DMS79 treated with DMSO at 0.1 percent for 48 hours (cell line): ENCODE measurements around the gene RGSL1.

Source experiments
- DNase-seq: peaks from one replicate; lab custom pipeline; 2025; lab: John Stamatoyannopoulos, UW

Gene RGSL1

GRCh38 chr1:182588500-182589396, 138.8 kb downstream of the RGSL1 start, which contains the start of gene RNASEL:
Gene RNASEL, minus strand, starts transcription at chr1:182589256. Its CDS starts 2,450 bp downstream, at chr1:182586806.
- DNase-seq = peak; percentile 66

- DNase-seq = no peak
Measured at GRCh38 chr1:182589520-182589919, 139.6 kb downstream of the RGSL1 start.

DNA sequence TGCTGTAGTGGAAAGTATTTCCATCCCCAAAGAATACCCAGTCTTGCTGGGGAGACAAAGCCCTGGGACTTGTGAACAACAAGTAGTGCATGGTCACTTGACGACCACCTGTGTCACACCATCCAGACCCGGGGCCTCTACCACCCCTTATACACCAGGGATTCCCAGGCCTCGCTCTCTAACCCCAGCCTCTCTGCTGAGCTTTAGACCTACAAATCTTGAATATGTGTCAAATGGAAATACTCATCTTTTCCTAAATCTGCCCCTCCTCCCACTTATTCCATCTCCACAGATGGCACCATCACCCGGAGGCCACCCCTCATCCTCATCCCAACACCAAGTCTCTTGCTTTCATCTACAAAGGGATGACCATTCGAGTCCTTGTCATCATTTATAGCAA, 140.0 kb downstream of the RGSL1 start:
- no peak for DNase-seq

- DNase-seq = peak; percentile 32
Measured at GRCh38 chr1:182595641-182596240, 145.8 kb downstream of the RGSL1 start.

DNA sequence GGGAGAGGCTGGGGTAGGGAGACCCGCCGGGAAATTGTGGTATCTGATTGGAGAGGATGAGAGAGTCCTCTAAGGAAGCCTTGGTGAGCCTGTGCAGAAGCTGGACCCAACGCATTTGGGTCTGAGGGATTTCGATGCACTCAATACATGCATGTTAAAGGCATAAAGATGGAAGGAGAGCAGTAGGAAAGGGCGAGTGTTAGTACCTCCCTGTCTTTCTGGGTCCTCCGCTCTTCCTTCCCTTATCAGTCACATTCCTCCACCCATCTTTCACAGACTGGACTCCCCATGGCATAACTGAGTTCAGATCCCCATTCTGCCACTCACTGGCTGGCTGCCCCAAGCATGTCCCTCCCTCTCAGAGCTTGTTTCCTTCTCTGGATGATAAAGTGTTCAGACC, 147.0 kb downstream of the RGSL1 start:
- DNase-seq = no peak

DNA sequence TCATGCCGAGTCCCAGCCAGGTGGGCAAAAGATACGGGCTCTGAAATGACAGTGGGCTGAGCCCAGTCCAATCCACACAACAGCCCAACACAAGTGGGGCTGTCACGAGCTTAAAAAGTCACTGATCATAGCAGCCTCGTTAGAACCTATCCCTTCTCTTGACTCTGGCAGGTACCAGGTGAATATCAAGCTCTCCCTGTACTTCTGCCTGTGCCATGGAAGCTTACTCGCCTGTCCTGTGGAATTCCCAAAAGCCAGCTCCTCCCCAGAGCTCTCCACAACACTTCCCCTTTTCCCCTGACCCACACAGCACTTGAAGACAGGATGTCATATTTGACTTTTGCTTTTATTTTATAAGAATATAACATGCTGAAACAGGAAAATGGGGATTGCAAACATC, 148.3 kb downstream of the RGSL1 start:
- no peak for DNase-seq

DNA sequence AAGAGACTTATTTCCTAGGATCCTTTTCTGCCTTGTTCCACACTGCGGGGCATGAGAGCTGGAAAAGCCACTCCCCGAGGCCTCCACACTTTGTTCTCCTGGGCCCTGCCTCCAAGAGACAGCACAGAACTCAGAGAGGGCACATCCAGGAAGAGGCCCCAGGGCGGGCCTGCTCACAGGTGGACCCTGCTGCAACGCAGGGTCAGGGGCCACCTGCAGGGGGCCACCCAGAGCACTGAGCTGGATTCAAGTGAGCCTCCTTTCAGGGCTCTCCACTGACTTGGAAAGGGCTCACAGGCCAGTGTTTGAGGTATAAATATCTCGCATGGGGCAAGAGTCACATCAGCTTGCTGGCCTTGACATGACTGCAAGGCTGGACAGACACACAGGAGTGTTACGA, 149.4 kb downstream of the RGSL1 start:
- no peak for DNase-seq

GRCh38 chr1:182600036-182600713, 150.2 kb downstream of the RGSL1 start:
- DNase-seq = no peak

DNA sequence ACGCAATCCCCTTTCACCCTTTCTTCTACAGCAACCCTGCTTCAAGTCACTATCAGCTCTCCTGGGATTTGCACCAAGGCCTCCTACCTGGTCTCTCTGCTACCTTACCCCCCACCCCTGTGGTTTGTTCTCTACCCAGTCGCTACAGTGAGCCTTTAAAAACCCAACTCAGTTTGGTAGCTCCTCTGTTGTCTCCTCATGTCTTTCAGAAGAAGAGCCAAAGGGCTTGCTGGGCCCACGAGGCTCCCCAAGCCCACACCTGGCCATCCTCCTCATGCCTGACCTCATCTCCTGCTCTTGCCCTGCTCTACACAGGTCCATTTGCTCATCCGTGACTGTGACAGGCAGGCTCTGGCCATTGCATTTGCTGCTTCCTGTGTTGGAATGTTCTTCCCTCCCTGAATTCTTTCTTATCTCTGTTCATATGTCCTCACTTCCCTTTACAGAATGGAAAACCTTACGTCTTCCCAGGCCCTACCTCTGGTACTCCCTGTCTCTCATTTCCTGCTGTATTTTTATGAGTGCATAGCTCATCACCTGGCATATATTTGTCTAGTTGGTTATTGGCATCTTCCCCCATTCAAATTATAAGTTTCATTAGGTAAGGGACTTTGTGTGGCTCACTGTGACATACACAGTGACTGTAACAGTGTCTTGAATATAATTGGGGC, 150.9 kb downstream of the RGSL1 start:
- DNase-seq = no peak

- DNase-seq = peak; percentile 86
Measured at GRCh38 chr1:182601416-182601786, 151.5 kb downstream of the RGSL1 start.

DNA sequence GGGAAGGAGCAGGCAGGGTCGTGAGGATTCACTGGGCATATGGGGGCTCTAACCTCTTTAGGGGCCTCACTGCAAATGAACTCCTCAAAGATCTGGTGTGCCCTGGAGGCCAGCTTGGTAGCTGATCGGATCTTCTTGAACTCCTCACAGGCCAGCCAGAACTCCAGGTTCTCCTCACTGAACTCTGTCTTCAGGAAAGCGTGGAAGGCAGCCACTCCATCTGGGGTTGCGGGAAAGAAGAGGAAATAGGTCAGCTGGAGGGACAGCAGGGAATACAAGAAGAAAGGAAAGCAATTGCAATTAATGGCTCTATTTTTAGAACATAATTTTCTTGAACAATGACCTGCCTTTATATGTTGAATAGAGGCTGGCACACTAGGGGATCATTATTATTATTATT, 152.0 kb downstream of the RGSL1 start:
- no peak for DNase-seq

- no peak for DNase-seq
Measured at GRCh38 chr1:182602935-182603645, 153.1 kb downstream of the RGSL1 start.

GRCh38 chr1:182603646-182604174, 153.8 kb downstream of the RGSL1 start:
- peak; percentile 45 for DNase-seq

- DNase-seq = peak; percentile 91
Measured at GRCh38 chr1:182604175-182605164, 154.5 kb downstream of the RGSL1 start, which contains the start of gene RGS16. Gene RGS16, minus strand, starts transcription at chr1:182604389. Its CDS starts 130 bp downstream, at chr1:182604259.

DNA sequence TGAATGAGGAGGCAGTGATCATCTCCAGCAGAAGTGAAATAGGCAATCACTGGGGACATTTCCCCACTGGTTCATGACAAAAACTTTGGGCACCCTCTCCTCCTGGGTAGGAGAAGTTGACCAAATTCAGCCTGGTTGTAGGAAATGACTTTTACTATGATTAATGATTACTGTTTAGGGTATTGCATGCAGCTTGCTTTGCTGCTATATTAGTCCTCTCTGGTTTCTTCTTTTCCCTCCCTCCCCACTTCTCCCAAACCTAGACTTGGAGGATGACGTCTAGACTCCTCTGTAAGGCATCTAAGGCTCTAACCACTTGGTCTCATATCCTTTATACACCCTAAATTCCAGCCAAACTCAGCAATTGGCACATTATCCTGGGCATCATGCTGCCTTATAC, 157.6 kb downstream of the RGSL1 start:
- DNase-seq = peak; percentile 25

- no peak for DNase-seq
Measured at GRCh38 chr1:182608236-182608635, 158.3 kb downstream of the RGSL1 start.

- no peak for DNase-seq
Measured at GRCh38 chr1:182608845-182609610, 159.1 kb downstream of the RGSL1 start.
